Astrocyte (in vitro differentiated cells and primary cell): ENCODE data around the gene CECR2. TPM values are rescaled to one million over a fixed set of nuclear protein-coding genes. Genes with fewer than 3 reads are reported as not detected.

Source experiments
- DNase-seq: peaks from one replicate; pipeline ENCODE4 v3.0.0-alpha.2; 2010; ENCODE audit warnings: low read depth
- FAIRE-seq: peaks from 2 replicates; lab custom pipeline; 2011; peaks lifted over from hg19 to GRCh38; lab: Jason Lieb, UNC
- H2AFZ ChIP-seq: 2 replicates; pipeline ENCODE4 v1.6.0; 2012; ENCODE audit warnings: low read depth, low read length, inconsistent platforms
- H3K27ac ChIP-seq: 2 replicates; pipeline ENCODE4 v1.5.1; 2011; ENCODE audit warnings: low read depth, low read length, inconsistent platforms
- H3K27me3 ChIP-seq: 2 replicates; pipeline ENCODE4 v1.6.0; 2011; ENCODE audit warnings: low read length, inconsistent platforms; ENCODE audit not compliant: insufficient read depth
- H3K36me3 ChIP-seq: 2 replicates; pipeline ENCODE4 v1.5.1; 2011; ENCODE audit warnings: low read length, inconsistent platforms; ENCODE audit not compliant: insufficient read depth
- H3K4me1 ChIP-seq: 2 replicates; pipeline ENCODE4 v1.5.1; 2011; ENCODE audit warnings: low read length, inconsistent platforms; ENCODE audit not compliant: insufficient read depth
- H3K4me2 ChIP-seq: 2 replicates; pipeline ENCODE4 v1.6.0; 2012; ENCODE audit warnings: low read length, inconsistent platforms
- H3K4me3 ChIP-seq: 2 replicates; pipeline ENCODE4 v1.5.1; 2011; ENCODE audit warnings: low read depth, mild to moderate bottlenecking, low read length, inconsistent platforms; ENCODE audit not compliant: insufficient read depth
- H3K79me2 ChIP-seq: 2 replicates; pipeline ENCODE4 v1.6.0; 2012; ENCODE audit warnings: mild to moderate bottlenecking, low read length, inconsistent platforms; ENCODE audit not compliant: insufficient read depth
- H3K9ac ChIP-seq: 2 replicates; pipeline ENCODE4 v1.6.0; 2012; ENCODE audit warnings: mild to moderate bottlenecking, low read length, inconsistent platforms
- H3K9me3 ChIP-seq: 2 replicates; pipeline ENCODE4 v1.5.1; 2012; ENCODE audit warnings: low read depth, mild to moderate bottlenecking, low read length, inconsistent platforms; ENCODE audit not compliant: insufficient read depth
- H4K20me1 ChIP-seq: 2 replicates; pipeline ENCODE4 v1.6.0; 2012; ENCODE audit warnings: low read length, inconsistent platforms; ENCODE audit not compliant: insufficient read depth
- H3K27ac Mint-ChIP-seq: one replicate; pipeline ENCODE4 v1.8.0; 2021; ENCODE audit warnings: mild to moderate bottlenecking, mixed read lengths; ENCODE audit not compliant: unreplicated experiment
- H3K27me3 Mint-ChIP-seq: one replicate; pipeline ENCODE4 v1.8.0; 2021; ENCODE audit warnings: low read depth, mixed read lengths; ENCODE audit not compliant: unreplicated experiment
- H3K36me3 Mint-ChIP-seq: one replicate; pipeline ENCODE4 v1.8.0; 2021; ENCODE audit warnings: low read depth, mixed read lengths; ENCODE audit not compliant: unreplicated experiment
- H3K4me1 Mint-ChIP-seq: one replicate; pipeline ENCODE4 v1.8.0; 2021; ENCODE audit warnings: low read depth, mixed read lengths; ENCODE audit not compliant: unreplicated experiment
- H3K4me3 Mint-ChIP-seq: one replicate; pipeline ENCODE4 v1.8.0; 2021; ENCODE audit warnings: mild to moderate bottlenecking, moderate library complexity, mixed read lengths; ENCODE audit not compliant: unreplicated experiment
- H3K9me3 Mint-ChIP-seq: one replicate; pipeline ENCODE4 v1.8.0; 2021; ENCODE audit warnings: mild to moderate bottlenecking, mixed read lengths; ENCODE audit not compliant: unreplicated experiment
- EZH2 ChIP-seq: IDR thresholded peaks from 2 replicates; pipeline ENCODE4 v1.6.1; 2012; ENCODE audit warnings: mild to moderate bottlenecking, low read length, inconsistent platforms; ENCODE audit not compliant: insufficient read depth
- total RNA-seq: library from RNA; stranded (reverse); gene quantifications from 2 replicates; pipeline ENCODE4 v1.2.1, GENCODE V29; 2021
- TF ChIP-seq, protein P1 (sequence below): IDR thresholded peaks from 2 replicates; pipeline ENCODE4 v1.5.1; 2011; ENCODE audit warnings: low read depth, mild to moderate bottlenecking, inconsistent platforms, low read length, moderate library complexity; ENCODE audit not compliant: insufficient read depth

The CECR2 gene
- total RNA-seq, 1 donor from 2014 or later, result 15.7 TPM

- peaks cover under 1% of the 10 kb centered on the region for H3K4me1 Mint-ChIP-seq
- no peak overlapping the region for H2AFZ ChIP-seq
- H3K36me3 Mint-ChIP-seq, result peaks cover 9% of the 10 kb centered on the region
- DNase-seq, result no peak
- H3K4me3 ChIP-seq, result no peak overlapping the region
- H3K27ac Mint-ChIP-seq, result no peak overlapping the region
- no peaks in the 10 kb centered on the region for H4K20me1 ChIP-seq
- no peaks in the 10 kb centered on the region for H3K79me2 ChIP-seq
- no peaks in the 10 kb centered on the region for H3K27me3 Mint-ChIP-seq
- H3K4me2 ChIP-seq, result no peak overlapping the region
- no peaks in the 10 kb centered on the region for H3K27me3 ChIP-seq
- no peak overlapping the region for H3K4me3 Mint-ChIP-seq
- H3K36me3 ChIP-seq, result no peaks in the 10 kb centered on the region
- no peak for FAIRE-seq
- H3K9me3 Mint-ChIP-seq, result no peaks in the 10 kb centered on the region
- no peak for TF ChIP-seq EZH2
- TF ChIP-seq, protein P1, sequence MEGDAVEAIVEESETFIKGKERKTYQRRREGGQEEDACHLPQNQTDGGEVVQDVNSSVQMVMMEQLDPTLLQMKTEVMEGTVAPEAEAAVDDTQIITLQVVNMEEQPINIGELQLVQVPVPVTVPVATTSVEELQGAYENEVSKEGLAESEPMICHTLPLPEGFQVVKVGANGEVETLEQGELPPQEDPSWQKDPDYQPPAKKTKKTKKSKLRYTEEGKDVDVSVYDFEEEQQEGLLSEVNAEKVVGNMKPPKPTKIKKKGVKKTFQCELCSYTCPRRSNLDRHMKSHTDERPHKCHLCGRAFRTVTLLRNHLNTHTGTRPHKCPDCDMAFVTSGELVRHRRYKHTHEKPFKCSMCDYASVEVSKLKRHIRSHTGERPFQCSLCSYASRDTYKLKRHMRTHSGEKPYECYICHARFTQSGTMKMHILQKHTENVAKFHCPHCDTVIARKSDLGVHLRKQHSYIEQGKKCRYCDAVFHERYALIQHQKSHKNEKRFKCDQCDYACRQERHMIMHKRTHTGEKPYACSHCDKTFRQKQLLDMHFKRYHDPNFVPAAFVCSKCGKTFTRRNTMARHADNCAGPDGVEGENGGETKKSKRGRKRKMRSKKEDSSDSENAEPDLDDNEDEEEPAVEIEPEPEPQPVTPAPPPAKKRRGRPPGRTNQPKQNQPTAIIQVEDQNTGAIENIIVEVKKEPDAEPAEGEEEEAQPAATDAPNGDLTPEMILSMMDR, result no peak
- no peaks in the 10 kb centered on the region for H3K9me3 ChIP-seq
- no peaks in the 10 kb centered on the region for H3K4me1 ChIP-seq
- no peak overlapping the region for H3K27ac ChIP-seq
- no peak overlapping the region for H3K9ac ChIP-seq
These were observed 154.7 kb downstream of the CECR2 start for GRCh38 chr22:17523925-17524324.

GRCh38 chr22:17536269-17536668, 167.0 kb downstream of the CECR2 start:
- Mint-ChIP-seq H3K27me3 (no peaks in the 10 kb centered on the region), H3K36me3 (peaks cover 6% of the 10 kb centered on the region), H3K4me1 (no peaks in the 10 kb centered on the region), H3K27ac (no peak overlapping the region), H3K4me3 (no peak overlapping the region), H3K9me3 (no peaks in the 10 kb centered on the region)
- no peaks in the 10 kb centered on the region for H3K36me3 ChIP-seq
- no peaks in the 10 kb centered on the region for H3K9me3 ChIP-seq
- no peak overlapping the region for H3K9ac ChIP-seq
- FAIRE-seq (no peak), DNase-seq (peak; percentile 17)
- H3K27me3 ChIP-seq, result no peaks in the 10 kb centered on the region
- H3K4me1 ChIP-seq, result no peaks in the 10 kb centered on the region
- no peak overlapping the region for H3K4me3 ChIP-seq
- TF ChIP-seq, protein P1, result no peak
- TF ChIP-seq EZH2, result no peak
- no peaks in the 10 kb centered on the region for H4K20me1 ChIP-seq
- H2AFZ ChIP-seq, result no peak overlapping the region
- no peaks in the 10 kb centered on the region for H3K79me2 ChIP-seq
- H3K4me2 ChIP-seq, result no peak overlapping the region
- H3K27ac ChIP-seq, result no peak overlapping the region

- Histone ChIP-seq H3K4me1 (no peaks in the 10 kb centered on the region), H3K4me2 (no peak overlapping the region), H3K27me3 (no peaks in the 10 kb centered on the region), H3K9me3 (no peaks in the 10 kb centered on the region), H3K36me3 (no peaks in the 10 kb centered on the region), H3K27ac (no peak overlapping the region), H4K20me1 (no peaks in the 10 kb centered on the region), H2AFZ (no peak overlapping the region), H3K9ac (no peak overlapping the region), H3K4me3 (no peak overlapping the region), H3K79me2 (no peaks in the 10 kb centered on the region)
- DNase-seq (no peak), FAIRE-seq (no peak)
- Mint-ChIP-seq H3K36me3 (peaks cover 10% of the 10 kb centered on the region), H3K27me3 (no peaks in the 10 kb centered on the region), H3K9me3 (no peaks in the 10 kb centered on the region), H3K27ac (no peak overlapping the region), H3K4me1 (no peaks in the 10 kb centered on the region), H3K4me3 (no peak overlapping the region)
- TF ChIP-seq EZH2, result no peak
- TF ChIP-seq, protein P1, result no peak
These were observed 167.9 kb downstream of the CECR2 start for GRCh38 chr22:17537155-17537554.
